GM12865 (cell line): ENCODE data around the gene SAMD9.

Experiments
- DNase-seq: peaks from one replicate; pipeline ENCODE4 v3.0.0; 2010; ENCODE audit warnings: low read depth
- H3K4me3 ChIP-seq: 2 replicates; pipeline ENCODE4 v1.5.1; 2011; ENCODE audit warnings: mild to moderate bottlenecking, low read depth, low read length, control low read depth
- CTCF ChIP-seq: IDR thresholded peaks from 2 replicates; pipeline ENCODE4 v1.5.1; 2011; ENCODE audit warnings: low read length, control low read depth, low read depth, inconsistent platforms; ENCODE audit not compliant: insufficient read depth; ENCODE audit errors: missing control alignments

Gene SAMD9

GRCh38 chr7:93150200-93150835 is 32.5 kb upstream of the SAMD9 start:
- DNase-seq: no peak
- no peak overlapping the region for H3K4me3 ChIP-seq
- no peak for TF ChIP-seq CTCF

- no peak for DNase-seq
- no peak for TF ChIP-seq CTCF
- peak overlapping the region; percentile 67 for H3K4me3 ChIP-seq
Observed at GRCh38 chr7:93148727-93149126, 30.9 kb upstream of the SAMD9 start.

- no peak for TF ChIP-seq CTCF
- peak; percentile 56 for DNase-seq
- peak within 1 kb of the TSS; percentile 67 for H3K4me3 ChIP-seq
Observed at GRCh38 chr7:93148144-93148543, 30.4 kb upstream of the SAMD9 start, which contains the start of gene SAMD9L. Gene SAMD9L (minus strand): TSS chr7:93148385. CDS start chr7:93135971, 12,414 bp downstream.

GRCh38 chr7:93147363-93147762 is 29.6 kb upstream of the SAMD9 start:
- DNase-seq: peak; percentile 77
- TF ChIP-seq CTCF: no peak
- H3K4me3 ChIP-seq: peak overlapping the region; percentile 67

GRCh38 chr7:93146472-93147141 is 28.8 kb upstream of the SAMD9 start:
- DNase-seq: peak; percentile 38
- TF ChIP-seq CTCF: no peak
- H3K4me3 ChIP-seq: peak overlapping the region; percentile 67

- DNase-seq: no peak
- peak overlapping the region; percentile 67 for H3K4me3 ChIP-seq
- no peak for TF ChIP-seq CTCF
Observed at GRCh38 chr7:93146036-93146435, 28.3 kb upstream of the SAMD9 start.

GRCh38 chr7:93145354-93145753 is 27.6 kb upstream of the SAMD9 start:
- DNase-seq: no peak
- no peak for TF ChIP-seq CTCF
- H3K4me3 ChIP-seq: no peak overlapping the region
